GM21423 (cell line): ENCODE measurements around the gene PRDM7.
"Not testable (repeated sequence)": the region's sequence is repeated elsewhere in the genome, so short reads cannot be mapped to it uniquely, and the experiment has no call there.

ENCODE experiments used
- ATAC-seq: cut with Tn5 transposase; IDR thresholded peaks from one replicate; pipeline ENCODE4 v1.9.1; 2021; ENCODE audit warnings: mild to moderate bottlenecking, moderate library complexity; ENCODE audit not compliant: unreplicated experiment

PRDM7 gene

GRCh38 chr16:90072442-90073105 is 4.6 kb downstream of the PRDM7 start:
- ATAC-seq = no peak

- no peak for ATAC-seq
These were observed 6.7 kb downstream of the PRDM7 start for GRCh38 chr16:90070440-90070839.

- no peak for ATAC-seq
These were observed 15.7 kb downstream of the PRDM7 start for GRCh38 chr16:90061437-90061836.

GRCh38 chr16:90057738-90058173 is 19.4 kb downstream of the PRDM7 start:
- no peak for ATAC-seq

- not testable (repeated sequence) for ATAC-seq
These were observed 20.6 kb downstream of the PRDM7 start for GRCh38 chr16:90056521-90056920.

GRCh38 chr16:90055371-90055770 is 21.8 kb downstream of the PRDM7 start:
- no peak for ATAC-seq

GRCh38 chr16:90054554-90054953 is 22.6 kb downstream of the PRDM7 start:
- ATAC-seq = no peak

- no peak for ATAC-seq
These were observed 23.1 kb downstream of the PRDM7 start for GRCh38 chr16:90053902-90054500.

- ATAC-seq = no peak
These were observed 26.2 kb downstream of the PRDM7 start for GRCh38 chr16:90050969-90051368.

- no peak for ATAC-seq
These were observed 28.3 kb downstream of the PRDM7 start for GRCh38 chr16:90048737-90049330.

- no peak for ATAC-seq
These were observed 28.8 kb downstream of the PRDM7 start for GRCh38 chr16:90048347-90048722.

GRCh38 chr16:90047714-90048346 is 29.3 kb downstream of the PRDM7 start:
- no peak for ATAC-seq

GRCh38 chr16:90046971-90047713 is 30.0 kb downstream of the PRDM7 start:
- no peak for ATAC-seq

- no peak for ATAC-seq
These were observed 30.8 kb downstream of the PRDM7 start for GRCh38 chr16:90046122-90046970.

- ATAC-seq = no peak
These were observed 33.0 kb downstream of the PRDM7 start for GRCh38 chr16:90044111-90044551.

- no peak for ATAC-seq
These were observed 33.6 kb downstream of the PRDM7 start for GRCh38 chr16:90043526-90043925.

- ATAC-seq = no peak
These were observed 34.1 kb downstream of the PRDM7 start for GRCh38 chr16:90042946-90043514.

- ATAC-seq = no peak
These were observed 35.1 kb downstream of the PRDM7 start for GRCh38 chr16:90041896-90042473.
